Measurements from ENCODE around the gene TCTN3.

- TF ChIP-seq, protein P1, sequence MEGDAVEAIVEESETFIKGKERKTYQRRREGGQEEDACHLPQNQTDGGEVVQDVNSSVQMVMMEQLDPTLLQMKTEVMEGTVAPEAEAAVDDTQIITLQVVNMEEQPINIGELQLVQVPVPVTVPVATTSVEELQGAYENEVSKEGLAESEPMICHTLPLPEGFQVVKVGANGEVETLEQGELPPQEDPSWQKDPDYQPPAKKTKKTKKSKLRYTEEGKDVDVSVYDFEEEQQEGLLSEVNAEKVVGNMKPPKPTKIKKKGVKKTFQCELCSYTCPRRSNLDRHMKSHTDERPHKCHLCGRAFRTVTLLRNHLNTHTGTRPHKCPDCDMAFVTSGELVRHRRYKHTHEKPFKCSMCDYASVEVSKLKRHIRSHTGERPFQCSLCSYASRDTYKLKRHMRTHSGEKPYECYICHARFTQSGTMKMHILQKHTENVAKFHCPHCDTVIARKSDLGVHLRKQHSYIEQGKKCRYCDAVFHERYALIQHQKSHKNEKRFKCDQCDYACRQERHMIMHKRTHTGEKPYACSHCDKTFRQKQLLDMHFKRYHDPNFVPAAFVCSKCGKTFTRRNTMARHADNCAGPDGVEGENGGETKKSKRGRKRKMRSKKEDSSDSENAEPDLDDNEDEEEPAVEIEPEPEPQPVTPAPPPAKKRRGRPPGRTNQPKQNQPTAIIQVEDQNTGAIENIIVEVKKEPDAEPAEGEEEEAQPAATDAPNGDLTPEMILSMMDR (optimal IDR thresholded peaks at IDR 0.05 in 1 of 3, IDR thresholded peaks at IDR 0.05 in 1 of 3, conservative IDR thresholded peaks at IDR 0.05 in 1 of 3; ENCODE audit: extremely low read depth in 1 of 3, insufficient read depth in 2 of 3, low read length in 3 of 3), result no peak
- no peak for TF ChIP-seq EZH2 (IDR thresholded peaks at IDR 0.05; ENCODE audit: low read length)
Observed at GRCh38 chr10:95739056-95739455, 45.3 kb upstream of the TCTN3 start.

All from keratinocyte (primary cell).